HepG2 (cell line): Measurements from ENCODE around the gene MRGPRF. TPM values are rescaled to one million over a fixed set of nuclear protein-coding genes. Genes with fewer than 3 reads are reported as not detected.

Experiments used
- ATAC-seq: fragments of 200-7000 bp; cut with Tn5 transposase; 3 replicates; pipeline ENCODE4 v1.9.1; 2020; ENCODE audit warnings: mild to moderate bottlenecking, moderate library complexity
- BruUV-seq: library from RNA; stranded (reverse); fragments of 400-500 nt; replicated peaks from 2 replicates; lab custom pipeline; 2021; lab: Mats Ljungman, UMichigan
- CTCF ChIA-PET: fragments of 300-600 bp; formaldehyde crosslinking; extraction: SDS; loops from one replicate; lab custom pipeline; 2021; ENCODE audit warnings: low total read pairs, inconsistent platforms, low intra/inter-chr PET ratio; lab: Yijun Ruan, JAX
- POLR2A ChIA-PET: fragments of 350-600 bp; sonication (Branson Sonifier 250); formaldehyde crosslinking; loops from one replicate; lab custom pipeline; 2020; ENCODE audit warnings: antibody characterized with exemption, inconsistent platforms; lab: Yijun Ruan, JAX
- DNase-seq: peaks from one replicate; pipeline ENCODE4 v3.0.0-alpha.2; 2015; ENCODE audit warnings: low spot score
- FAIRE-seq: peaks from 3 replicates; lab custom pipeline; 2011; peaks lifted over from hg19 to GRCh38; lab: Jason Lieb, UNC
- H2AFZ ChIP-seq: one replicate; pipeline ENCODE4 v1.6.1; 2011; ENCODE audit warnings: low read length, inconsistent platforms
- H3K27ac ChIP-seq: fragments of 300-600 bp; 3 replicates; pipeline ENCODE4 v1.8.0; 2011; ENCODE audit warnings: mixed run types, mild to moderate bottlenecking, mixed read lengths, low read length, inconsistent platforms; ENCODE audit not compliant: insufficient read depth; ENCODE audit errors: extremely low read length
- H3K27me3 ChIP-seq, 2 experiments: fragments of 200-600 bp in 1 of 2; 2 replicates in 1 of 2; 3 replicates in 1 of 2; pipeline versions ENCODE4 v1.6.0 to v1.8.0; 2011; ENCODE audit warnings: low read length in 2 of 2, mild to moderate bottlenecking in 2 of 2, moderate library complexity in 2 of 2, inconsistent platforms in 1 of 2; ENCODE audit not compliant: insufficient read depth in 2 of 2, control insufficient read depth in 1 of 2
- H3K36me3 ChIP-seq, 2 experiments: fragments of 200-600 bp in 1 of 2; replicated peaks in 1 of 2; 2 replicates in 1 of 2; 3 replicates in 1 of 2; pipeline versions ENCODE4 v1.5.1 to v1.8.0; 2011; ENCODE audit warnings: low read length in 2 of 2, inconsistent platforms in 1 of 2; ENCODE audit not compliant: insufficient read depth in 2 of 2, control insufficient read depth in 1 of 2
- H3K4me1 ChIP-seq: 2 replicates; pipeline ENCODE4 v1.5.1; 2012; ENCODE audit warnings: low read length, inconsistent platforms; ENCODE audit not compliant: insufficient read depth
- H3K4me2 ChIP-seq: 2 replicates; pipeline ENCODE4 v1.6.0; 2011; ENCODE audit warnings: low read depth, low read length, inconsistent platforms
- H3K4me3 ChIP-seq, 3 experiments: fragments of 200-600 bp in 1 of 3; sonication (generic), shearing (Covaris generic) in 1 of 3; replicated peaks in 1 of 3; 2 replicates each; pipeline ENCODE4 v1.5.1; 2011 to 2016; ENCODE audit warnings: low read length in 3 of 3, inconsistent platforms in 2 of 3, low read depth in 2 of 3, mild to moderate bottlenecking in 2 of 3, control low read depth in 1 of 3, mixed read lengths in 1 of 3; ENCODE audit not compliant: insufficient read depth in 1 of 3
- H3K79me2 ChIP-seq: one replicate; pipeline ENCODE4 v1.6.1; 2011; ENCODE audit warnings: low read length, inconsistent platforms; ENCODE audit not compliant: insufficient read depth
- H3K9ac ChIP-seq: 2 replicates; pipeline ENCODE4 v1.6.0; 2011; ENCODE audit warnings: mild to moderate bottlenecking, low read depth, low read length, inconsistent platforms; ENCODE audit not compliant: insufficient read depth
- H3K9me3 ChIP-seq: 2 replicates; pipeline ENCODE4 v1.5.1; 2012; ENCODE audit warnings: mild to moderate bottlenecking, low read length
- H4K20me1 ChIP-seq: 2 replicates; pipeline ENCODE4 v1.6.0; 2011; ENCODE audit warnings: inconsistent platforms, mild to moderate bottlenecking, low read length, moderate library complexity; ENCODE audit not compliant: insufficient read depth
- KDM1A ChIP-seq: IDR thresholded peaks from 2 replicates; pipeline ENCODE4 v1.6.1; 2016; ENCODE audit warnings: missing compliant biosample characterization
- MXI1 ChIP-seq: IDR thresholded peaks from 3 replicates; pipeline ENCODE4 v1.6.1; 2012; ENCODE audit warnings: low read depth, low read length, inconsistent platforms, borderline replicate concordance
- TAF15 ChIP-seq: fragments of 200-400 bp; formaldehyde crosslinking; IDR thresholded peaks from one replicate; pipeline ENCODE4 v1.6.1; 2018; ENCODE audit warnings: mild to moderate bottlenecking, low read depth, low read length; ENCODE audit not compliant: poor library complexity, severe bottlenecking
- ZBTB3 ChIP-seq: sonication (generic); formaldehyde crosslinking; IDR thresholded peaks from 2 replicates; pipeline ENCODE4 v1.4.0; 2020; ENCODE audit warnings: low read depth, mild to moderate bottlenecking, moderate library complexity, missing genetic modification reagents, borderline replicate concordance
- ZNF362 ChIP-seq: sonication (generic); formaldehyde crosslinking; IDR thresholded peaks from 2 replicates; pipeline ENCODE4 v1.4.0; 2020; ENCODE audit warnings: missing genetic modification reagents, mild to moderate bottlenecking, borderline replicate concordance
- ZNF780A ChIP-seq: sonication (generic); formaldehyde crosslinking; IDR thresholded peaks from 2 replicates; pipeline ENCODE4 v1.8.0; 2022; ENCODE audit warnings: mild to moderate bottlenecking, missing genetic modification reagents, moderate library complexity
- WGBS: methylation state at CpG from one replicate; pipeline ENCODE4 v1.1.6; 2017; ENCODE audit warnings: low lambda C conversion rate; 5-methylcytosine and 5-hydroxymethylcytosine counted together
- in situ Hi-C: cut with HindIII; loops from 2 replicates; pipeline ENCODE4 v1.10.0; 2017; ENCODE audit warnings: low pct_unique_long_range_greater_than_20kb; ENCODE audit not compliant: extremely low pct_ligation_motif_present
- intact Hi-C: fragments of 100-400 bp; cut with micrococcal nuclease; formaldehyde crosslinking; loops from one replicate; pipeline ENCODE4 v1.10.0; 2022; ENCODE audit not compliant: unreplicated experiment
- polyA plus RNA-seq, 8 experiments: library from polyadenylated mRNA; depleted of rRNA in 3 of 8; stranded (reverse) in 7 of 8; unstranded in 1 of 8; fragments of >200 nt; fragmentation: Illumina TruSeq in 4 of 8; extraction: Trizol in 4 of 8; gene quantifications; 2 replicates each; pipeline versions ENCODE4 v1.2.1 to v1.2.3, GENCODE V29; 2011 to 2016; ENCODE audit warnings: low read depth in 4 of 8, missing spikeins in 1 of 8, mixed read lengths in 1 of 8; ENCODE audit not compliant: insufficient read depth in 1 of 8
- total RNA-seq, 5 experiments: library from RNA; depleted of rRNA; stranded (reverse); fragments of >200 nt; fragmentation: Illumina TruSeq; extraction: Trizol; gene quantifications; 2 replicates each; pipeline ENCODE4 v1.2.3, GENCODE V29; 2016; ENCODE audit warnings: low read depth in 1 of 5
- TF ChIP-seq, protein P1 (sequence below): sonication (generic); formaldehyde crosslinking; IDR thresholded peaks from 2 replicates; pipeline ENCODE4 v1.5.0; 2020; ENCODE audit warnings: mild to moderate bottlenecking, missing genetic modification reagents, moderate library complexity

The MRGPRF gene
- total and polyA plus RNA-seq, 2 of the 13 experiments (the other 11 are each of a cell fraction or from before 2014, with no cell fraction given) = not detected

DNA sequence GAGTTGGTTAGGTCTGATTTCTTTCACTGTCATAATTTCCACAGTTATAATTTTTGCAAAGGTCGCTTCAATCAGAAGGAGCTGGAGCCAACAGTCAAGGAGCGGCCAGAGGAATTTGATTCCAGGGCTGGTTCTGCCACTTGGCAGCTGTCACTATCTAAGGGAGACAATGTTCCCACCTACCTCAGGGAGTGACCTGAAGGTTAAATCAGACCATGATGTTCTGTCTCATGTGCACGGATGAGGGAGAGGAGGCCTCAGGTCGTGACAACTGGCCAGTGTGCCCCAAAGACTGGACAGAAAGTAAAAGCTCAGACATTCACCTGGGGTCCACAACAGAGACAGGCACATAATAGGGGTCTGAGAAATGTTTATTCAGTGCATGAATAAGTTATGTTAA, 39.8 kb downstream of the MRGPRF start:
- Histone ChIP-seq H3K27ac (no peak overlapping the region), H3K4me2 (no peak overlapping the region), H2AFZ (no peak overlapping the region), H4K20me1 (no peaks in the 10 kb centered on the region), H3K4me1 (no peaks in the 10 kb centered on the region), H3K27me3 (peaks cover 0 to 8% of the 10 kb centered on the region in 2 experiments; a peak in 3 of 5 replicates), H3K9me3 (no peaks in the 10 kb centered on the region), H3K9ac (no peak overlapping the region), H3K4me3 (no peak overlapping the region), H3K36me3 (no peaks in the 10 kb centered on the region), H3K79me2 (no peaks in the 10 kb centered on the region)
- WGBS = 34% methylated on average over 4 of the region's 4 CpGs
- intact Hi-C loops = no loop called here
- ATAC-seq (no peak), FAIRE-seq (no peak), DNase-seq (no peak)
- in situ Hi-C loops = no loop called here
- BruUV-seq = no TSS peak
- POLR2A ChIA-PET = no interaction called here
- TF ChIP-seq ZBTB3 (CRISPR knock-in tag) (no peak), ZNF780A (CRISPR knock-in tag) (no peak), MXI1 (no peak), KDM1A (CRISPR knock-in tag) (no peak), ZNF362 (CRISPR knock-in tag) (no peak), TAF15 (no peak)
- TF ChIP-seq, protein P1, sequence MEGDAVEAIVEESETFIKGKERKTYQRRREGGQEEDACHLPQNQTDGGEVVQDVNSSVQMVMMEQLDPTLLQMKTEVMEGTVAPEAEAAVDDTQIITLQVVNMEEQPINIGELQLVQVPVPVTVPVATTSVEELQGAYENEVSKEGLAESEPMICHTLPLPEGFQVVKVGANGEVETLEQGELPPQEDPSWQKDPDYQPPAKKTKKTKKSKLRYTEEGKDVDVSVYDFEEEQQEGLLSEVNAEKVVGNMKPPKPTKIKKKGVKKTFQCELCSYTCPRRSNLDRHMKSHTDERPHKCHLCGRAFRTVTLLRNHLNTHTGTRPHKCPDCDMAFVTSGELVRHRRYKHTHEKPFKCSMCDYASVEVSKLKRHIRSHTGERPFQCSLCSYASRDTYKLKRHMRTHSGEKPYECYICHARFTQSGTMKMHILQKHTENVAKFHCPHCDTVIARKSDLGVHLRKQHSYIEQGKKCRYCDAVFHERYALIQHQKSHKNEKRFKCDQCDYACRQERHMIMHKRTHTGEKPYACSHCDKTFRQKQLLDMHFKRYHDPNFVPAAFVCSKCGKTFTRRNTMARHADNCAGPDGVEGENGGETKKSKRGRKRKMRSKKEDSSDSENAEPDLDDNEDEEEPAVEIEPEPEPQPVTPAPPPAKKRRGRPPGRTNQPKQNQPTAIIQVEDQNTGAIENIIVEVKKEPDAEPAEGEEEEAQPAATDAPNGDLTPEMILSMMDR (CRISPR knock-in tag) = no peak
- CTCF ChIA-PET = no interaction called here
